ENCODE measurements around the gene SLK. TPM values are rescaled to one million over a fixed set of nuclear protein-coding genes. Genes with fewer than 3 reads are reported as not detected.

Gene SLK
- total and polyA plus RNA-seq, 4 donors, result 13.3 to 86.4 (median 31.3) TPM

DNA sequence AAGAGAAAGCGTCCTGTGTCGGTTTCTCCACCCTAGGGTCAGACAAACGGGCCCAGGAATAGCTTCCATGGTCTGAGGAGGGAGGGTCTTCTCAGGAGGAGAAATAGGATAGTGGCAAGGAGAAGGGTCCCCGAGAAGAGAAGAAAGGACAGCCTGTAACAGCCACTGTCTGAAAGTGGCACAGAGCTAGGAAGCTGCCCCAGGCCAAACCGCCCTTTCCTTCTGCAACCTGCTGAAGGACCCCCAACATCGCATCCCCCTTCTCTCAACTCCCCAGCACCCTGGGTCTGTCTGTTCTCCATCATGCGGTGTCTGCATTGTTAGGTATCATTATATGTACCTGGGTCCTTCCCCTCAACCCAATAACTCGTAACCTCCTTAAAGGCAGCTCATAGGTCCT, 71.6 kb downstream of the SLK start:
- Histone ChIP-seq H3K4me1 (ENCODE audit: control insufficient read depth in 5 of 5, insufficient read depth in 5 of 5, low read length in 5 of 5) (no peaks in the 10 kb centered on the region), H3K4me3 (no peak overlapping the region), H3K27me3 (ENCODE audit: control insufficient read depth in 3 of 3, insufficient read depth in 3 of 3, low read length in 2 of 3) (no peaks in the 10 kb centered on the region), H3K9me3 (ENCODE audit: control insufficient read depth in 4 of 4, insufficient read depth in 3 of 4, low read length in 3 of 4) (no peaks in the 10 kb centered on the region), H3K36me3 (ENCODE audit: control insufficient read depth in 4 of 4, insufficient read depth in 4 of 4, low read length in 4 of 4) (peaks cover 0 to 6% (median 0%) of the 10 kb centered on the region in 4 donors), H3K27ac (ENCODE audit: low read depth in 1 of 2, low read length in 1 of 2) (no peak overlapping the region), H3K9ac (ENCODE audit: insufficient read depth in 1 of 2, low read length in 2 of 2) (no peak overlapping the region)
- ATAC-seq (ENCODE audit: insufficient read depth, low FRiP score), result no peak
- DNase-seq, result no peak
- WGBS, 2 donors, result 89 to 92% methylated on average over 8 of the region's 8 CpGs
- no peak for TF ChIP-seq CTCF (IDR thresholded peaks at IDR 0.05; ENCODE audit: control extremely low read depth, extremely low read depth)

DNA sequence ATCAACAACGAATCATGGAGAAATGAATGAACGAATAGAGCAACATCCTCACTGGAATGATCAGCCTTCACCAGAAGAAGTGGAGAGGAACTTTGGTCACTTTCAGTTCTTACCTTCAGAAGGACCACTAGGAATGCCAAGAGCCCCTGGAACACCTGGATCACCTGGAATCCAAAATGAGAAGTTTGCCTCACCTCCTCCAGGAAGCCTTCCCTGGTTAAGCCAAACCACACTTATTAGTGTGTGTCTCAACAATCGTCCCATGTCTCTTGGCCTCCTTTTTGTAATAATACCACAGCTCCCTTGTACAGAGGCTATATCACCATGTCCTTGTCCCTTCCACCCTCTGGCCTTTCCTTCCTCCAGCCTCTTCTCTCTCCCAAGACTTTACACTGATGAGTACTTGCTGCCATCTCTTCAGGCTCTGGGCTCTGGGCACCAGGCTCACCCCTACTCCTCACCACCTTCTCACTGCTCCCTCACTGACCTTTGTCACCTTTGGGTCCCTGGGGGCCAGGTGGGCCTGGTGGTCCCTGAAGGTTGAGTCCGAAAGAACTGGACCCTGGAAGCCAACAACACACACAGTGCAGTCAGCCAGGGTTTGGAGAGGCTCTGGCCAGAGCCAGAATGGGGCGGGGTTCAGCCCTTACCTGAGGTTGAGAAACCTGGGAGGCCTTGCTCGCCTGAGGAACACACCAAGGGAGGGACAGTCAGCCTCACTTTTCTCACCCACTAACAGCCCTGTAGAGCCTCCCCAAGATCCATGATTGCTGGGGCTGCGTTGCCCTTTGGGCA, 72.2 kb downstream of the SLK start:
- Histone ChIP-seq H3K27ac (ENCODE audit: low read depth in 1 of 2, low read length in 1 of 2) (no peak overlapping the region), H3K9ac (ENCODE audit: insufficient read depth in 1 of 2, low read length in 2 of 2) (no peak overlapping the region), H3K4me1 (ENCODE audit: control insufficient read depth in 5 of 5, insufficient read depth in 5 of 5, low read length in 5 of 5) (no peaks in the 10 kb centered on the region), H3K36me3 (ENCODE audit: control insufficient read depth in 4 of 4, insufficient read depth in 4 of 4, low read length in 4 of 4) (peaks cover 0 to under 1% (median 0%) of the 10 kb centered on the region in 4 donors), H3K4me3 (no peak overlapping the region), H3K9me3 (ENCODE audit: control insufficient read depth in 4 of 4, insufficient read depth in 3 of 4, low read length in 3 of 4) (no peaks in the 10 kb centered on the region), H3K27me3 (ENCODE audit: control insufficient read depth in 3 of 3, insufficient read depth in 3 of 3, low read length in 2 of 3) (no peaks in the 10 kb centered on the region)
- 88% methylated on average over 7 of the region's 7 CpGs for WGBS, 2 donors
- DNase-seq (no peak), ATAC-seq (ENCODE audit: insufficient read depth, low FRiP score) (no peak)
- no peak for TF ChIP-seq CTCF (IDR thresholded peaks at IDR 0.05; ENCODE audit: control extremely low read depth, extremely low read depth)

DNA sequence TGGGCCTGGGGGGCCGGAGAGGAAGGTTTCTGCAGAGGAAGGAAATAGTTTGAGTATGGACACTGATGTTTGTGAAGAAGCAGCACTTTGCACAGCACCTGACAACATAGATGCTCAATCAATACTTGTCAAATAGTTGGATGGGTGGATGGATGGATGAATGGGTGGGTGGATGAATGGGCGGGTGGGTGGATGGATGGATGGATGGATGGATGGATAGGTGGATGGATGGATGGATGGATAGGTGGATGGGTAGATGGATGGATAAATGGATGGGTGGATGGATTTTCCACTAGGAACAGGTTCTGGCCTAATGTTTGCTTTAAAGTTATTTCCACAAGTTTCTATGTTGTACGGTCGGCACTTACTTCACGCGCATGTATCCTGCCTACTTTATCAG, 73.4 kb downstream of the SLK start:
- Histone ChIP-seq H3K4me1 (ENCODE audit: control insufficient read depth in 5 of 5, insufficient read depth in 5 of 5, low read length in 5 of 5) (no peaks in the 10 kb centered on the region), H3K9ac (ENCODE audit: insufficient read depth in 1 of 2, low read length in 2 of 2) (no peak overlapping the region), H3K27me3 (ENCODE audit: control insufficient read depth in 3 of 3, insufficient read depth in 3 of 3, low read length in 2 of 3) (no peaks in the 10 kb centered on the region), H3K36me3 (ENCODE audit: control insufficient read depth in 4 of 4, insufficient read depth in 4 of 4, low read length in 4 of 4) (no peaks in the 10 kb centered on the region), H3K4me3 (no peak overlapping the region), H3K9me3 (ENCODE audit: control insufficient read depth in 4 of 4, insufficient read depth in 3 of 4, low read length in 3 of 4) (no peaks in the 10 kb centered on the region), H3K27ac (ENCODE audit: low read depth in 1 of 2, low read length in 1 of 2) (no peak overlapping the region)
- ATAC-seq (ENCODE audit: insufficient read depth, low FRiP score) (no peak), DNase-seq (no peak)
- 81 to 83% methylated on average over 6 of the region's 6 CpGs for WGBS, 2 donors
- TF ChIP-seq CTCF (IDR thresholded peaks at IDR 0.05; ENCODE audit: control extremely low read depth, extremely low read depth), result no peak

Data from lung (tissue), 12 donors.